Stimulated activated CD8-positive, alpha-beta memory T cell treated with anti-CD3 and anti-CD28 coated beads, Interleukin-4, amount 100 ng/mL, for 24 hours (primary cell): ENCODE measurements around the gene HDAC4.

Experiments
- DNase-seq: peaks from one replicate; pipeline ENCODE4 v3.0.0-alpha.2; 2020; ENCODE audit warnings: low read depth

HDAC4 gene

GRCh38 chr2:239202343-239202742 is 198.5 kb downstream of the HDAC4 start:
- DNase-seq: no peak

GRCh38 chr2:239201884-239202283 is 198.9 kb downstream of the HDAC4 start:
- DNase-seq: no peak

GRCh38 chr2:239201531-239201876 is 199.3 kb downstream of the HDAC4 start:
- DNase-seq: no peak

- DNase-seq: no peak
Observed at GRCh38 chr2:239200646-239201530, 199.9 kb downstream of the HDAC4 start.

- no peak for DNase-seq
Observed at GRCh38 chr2:239199041-239199768, 201.6 kb downstream of the HDAC4 start.

- DNase-seq: no peak
Observed at GRCh38 chr2:239198221-239198620, 202.6 kb downstream of the HDAC4 start.

GRCh38 chr2:239197146-239197545 is 203.7 kb downstream of the HDAC4 start:
- DNase-seq: no peak

- DNase-seq: no peak
Observed at GRCh38 chr2:239196474-239197021, 204.3 kb downstream of the HDAC4 start.

- no peak for DNase-seq
Observed at GRCh38 chr2:239195992-239196391, 204.8 kb downstream of the HDAC4 start.

GRCh38 chr2:239195318-239195871 is 205.4 kb downstream of the HDAC4 start:
- no peak for DNase-seq

GRCh38 chr2:239194731-239195317 is 206.0 kb downstream of the HDAC4 start:
- DNase-seq: no peak

GRCh38 chr2:239193925-239194677 is 206.7 kb downstream of the HDAC4 start:
- no peak for DNase-seq

- DNase-seq: no peak
Observed at GRCh38 chr2:239193401-239193811, 207.4 kb downstream of the HDAC4 start.

GRCh38 chr2:239192975-239193374 is 207.8 kb downstream of the HDAC4 start:
- DNase-seq: no peak

GRCh38 chr2:239192456-239192855 is 208.4 kb downstream of the HDAC4 start:
- no peak for DNase-seq

GRCh38 chr2:239190921-239191885 is 209.6 kb downstream of the HDAC4 start:
- no peak for DNase-seq

GRCh38 chr2:239190361-239190760 is 210.5 kb downstream of the HDAC4 start:
- no peak for DNase-seq

GRCh38 chr2:239189711-239190131 is 211.1 kb downstream of the HDAC4 start:
- no peak for DNase-seq

GRCh38 chr2:239188536-239188935 is 212.3 kb downstream of the HDAC4 start:
- no peak for DNase-seq
